ENCODE results near the gene PRAMEF11.
A peak's percentile ranks its signal among the peaks of the same experiment; 100 is the strongest.
"Not testable (repeated sequence)": the region's sequence is repeated elsewhere in the genome, so short reads cannot be mapped to it uniquely, and the experiment has no call there.

The PRAMEF11 gene

DNA sequence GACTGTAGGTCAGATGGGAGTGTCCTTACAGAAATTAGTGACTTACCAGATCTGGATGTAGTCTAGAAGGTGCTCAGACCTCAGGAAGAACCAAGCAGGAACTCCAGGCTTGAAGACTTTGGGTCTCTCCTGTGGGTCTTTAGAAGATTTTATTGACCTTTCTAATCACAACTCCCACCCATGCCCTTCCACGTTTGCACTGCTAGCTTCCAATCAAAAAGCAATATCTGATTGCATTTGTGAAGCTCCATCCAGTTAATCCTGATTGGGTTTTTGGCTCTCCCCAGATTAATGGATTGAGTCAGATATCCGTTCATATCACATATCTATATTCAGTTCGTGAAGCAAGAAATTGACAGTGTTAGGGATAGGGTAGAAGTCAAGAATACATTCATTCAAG, at the start of gene PRAMEF11:
TSS of gene PRAMEF11 (minus strand) at position 101 of the 400 bp plus-strand sequence. CDS start 2,621 bp downstream, outside the sequence.
- DNase-seq (ENCODE audit: low read depth in 2 of 2), result not testable (repeated sequence)

- DNase-seq (ENCODE audit: low read depth in 2 of 2), result not testable (repeated sequence)
Observed at GRCh38 chr1:12878453-12878852, 47.2 kb upstream of the PRAMEF11 start.

DNA sequence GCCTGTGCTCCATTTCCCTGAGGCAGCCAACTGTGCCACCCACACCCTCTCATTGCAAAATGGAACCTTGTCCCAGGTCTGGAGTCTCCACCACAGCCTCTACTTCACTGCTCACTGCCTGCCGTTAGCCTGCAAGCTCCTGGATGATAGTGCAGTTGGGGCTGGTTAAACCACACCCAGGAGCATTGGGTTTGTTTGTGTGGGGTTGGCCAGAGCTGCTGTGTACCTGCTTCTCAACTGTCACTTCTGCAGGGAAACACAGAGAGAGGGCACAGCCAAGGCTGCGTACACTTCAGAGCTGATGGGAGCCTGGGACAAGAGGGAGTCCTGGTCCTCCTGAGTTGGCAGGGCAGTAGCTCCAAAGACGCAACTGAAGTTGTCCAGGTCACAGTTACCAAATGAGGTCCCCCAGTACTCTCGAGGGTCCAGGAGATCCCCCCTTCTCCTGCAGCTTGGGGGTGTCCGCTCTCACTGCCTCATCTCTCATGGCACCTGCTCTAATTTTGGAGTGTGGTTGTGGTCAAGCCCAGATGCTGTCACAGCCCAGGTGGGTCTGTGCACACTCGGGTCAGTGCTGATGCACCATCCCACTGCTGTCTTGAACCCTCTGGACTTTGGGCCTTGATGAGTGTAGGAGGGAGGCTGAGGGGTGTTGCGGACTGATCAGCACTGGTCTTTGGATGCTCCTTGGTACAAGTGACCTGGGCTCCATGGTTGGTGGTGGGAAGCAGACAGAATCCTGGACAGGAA, 32.1 kb upstream of the PRAMEF11 start:
- DNase-seq (ENCODE audit: low read depth in 2 of 2), result not testable (repeated sequence)

GRCh38 chr1:12856786-12857185, 25.6 kb upstream of the PRAMEF11 start, which contains the start of gene PRAMEF2:
Gene PRAMEF2 (plus strand): TSS chr1:12857086. CDS start chr1:12859010, 1,924 bp downstream.
- DNase-seq (ENCODE audit: low read depth in 2 of 2), result not testable (repeated sequence)

DNA sequence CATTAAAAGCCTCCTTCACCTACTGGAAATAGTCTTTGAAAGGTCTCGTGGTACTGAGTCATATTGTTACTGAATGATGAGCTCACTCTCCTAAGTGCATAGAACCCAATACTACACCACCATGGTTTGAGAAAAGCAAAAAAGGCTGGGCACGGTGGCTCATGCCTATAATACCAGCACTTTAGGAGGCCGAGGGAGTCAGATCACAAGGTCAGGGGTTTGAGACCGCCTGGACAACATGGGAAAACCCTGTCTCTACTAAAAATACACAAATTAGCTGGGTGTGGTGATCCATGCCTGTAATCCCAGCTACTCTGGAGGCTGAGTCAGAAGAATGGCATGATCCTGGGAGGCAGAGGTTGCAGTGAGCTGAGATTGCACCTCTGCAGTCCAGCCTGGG, 20.6 kb upstream of the PRAMEF11 start:
- DNase-seq (ENCODE audit: low read depth in 2 of 2), result no peak

DNA sequence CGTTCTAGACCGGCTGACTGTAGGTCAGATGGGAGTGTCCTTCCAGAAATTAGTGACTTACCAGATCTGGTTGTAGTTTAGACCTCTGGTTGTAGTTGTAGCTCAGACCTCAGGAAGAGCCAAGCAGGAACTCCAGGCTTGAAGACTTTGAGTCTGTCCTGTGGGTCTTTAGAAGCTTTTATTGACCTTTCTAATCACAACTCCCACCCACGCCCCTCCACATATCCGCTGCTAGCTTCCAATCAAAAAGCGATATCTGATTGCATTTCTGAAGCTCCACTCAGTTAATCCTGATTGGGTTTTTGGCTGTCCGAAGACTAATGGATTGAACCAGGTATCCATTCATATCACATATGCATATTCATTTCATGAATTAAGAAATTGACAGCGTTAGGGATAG, 17.4 kb upstream of the PRAMEF11 start, which contains the start of gene HNRNPCL1:
TSS of gene HNRNPCL1 (minus strand) at position 101 of the 400 bp plus-strand sequence. CDS start 431 bp downstream, outside the sequence.
- not testable (repeated sequence) for DNase-seq (ENCODE audit: low read depth in 2 of 2)

GRCh38 chr1:12833251-12833650, 2.0 kb upstream of the PRAMEF11 start:
- DNase-seq (ENCODE audit: low read depth in 2 of 2), result not testable (repeated sequence)

DNA sequence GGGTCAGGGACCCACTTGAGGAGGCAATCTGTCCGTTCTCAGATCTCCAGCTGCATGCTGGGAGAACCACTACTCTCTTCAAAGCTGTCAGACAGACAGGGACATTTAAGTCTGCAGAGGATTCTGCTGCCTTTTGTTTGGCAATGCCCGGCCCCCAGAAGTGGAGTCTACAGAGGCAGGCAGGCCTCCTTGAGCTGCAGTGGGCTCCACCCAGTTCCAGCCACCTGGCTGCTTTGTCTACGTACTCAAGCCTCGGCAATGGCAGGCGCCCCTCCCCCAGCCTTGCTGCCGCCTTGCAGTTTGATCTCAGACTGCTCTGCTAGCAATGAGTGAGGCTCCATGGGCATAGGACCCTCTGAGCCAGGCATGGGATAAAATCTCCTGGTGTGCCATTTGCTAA, 12.1 kb downstream of the PRAMEF11 start:
- DNase-seq (ENCODE audit: low read depth in 2 of 2), result not testable (repeated sequence)

DNA sequence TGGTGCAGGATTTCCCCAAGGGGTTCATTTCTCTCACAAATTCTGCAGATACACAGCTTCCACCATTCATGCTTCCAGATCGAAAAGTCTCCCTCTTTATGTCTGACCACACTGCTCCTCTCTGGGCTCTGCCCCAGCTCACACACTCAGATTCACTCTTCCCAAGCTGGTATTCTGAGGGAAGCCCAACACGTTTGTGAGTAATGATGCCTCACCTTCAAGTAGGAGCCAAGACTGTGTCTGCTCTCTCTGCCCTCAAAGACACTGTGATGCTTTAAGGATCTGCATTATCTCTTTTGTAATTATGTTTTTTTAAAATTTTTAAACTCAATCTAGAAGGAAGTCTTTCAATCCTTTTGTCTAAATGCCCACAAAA, 19.8 kb downstream of the PRAMEF11 start:
- no peak for DNase-seq (ENCODE audit: low read depth in 2 of 2)

- DNase-seq (ENCODE audit: low read depth in 2 of 2), result no peak
Observed at GRCh38 chr1:12810691-12811408, 20.4 kb downstream of the PRAMEF11 start.

DNA sequence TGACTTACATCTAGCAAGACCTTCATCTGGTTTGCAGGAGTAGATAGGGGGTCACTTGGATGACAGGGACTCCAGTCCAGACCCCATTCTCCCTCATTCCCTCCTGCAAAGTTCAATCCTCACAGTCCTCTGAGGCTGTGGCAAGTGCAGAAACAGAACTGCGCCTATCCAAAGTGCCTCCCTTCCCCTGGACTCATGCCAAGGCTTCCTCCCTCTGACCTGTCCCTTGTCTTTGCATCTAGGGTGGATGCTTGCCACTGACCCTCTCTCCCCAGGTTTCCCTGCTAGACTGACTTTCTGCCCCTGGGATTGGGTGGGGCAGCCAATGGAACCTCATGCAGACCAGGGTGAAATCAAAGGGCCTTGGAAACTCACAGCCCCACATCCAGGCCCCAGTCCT, 21.3 kb downstream of the PRAMEF11 start:
- DNase-seq (ENCODE audit: low read depth in 2 of 2), result no peak

- DNase-seq (ENCODE audit: low read depth in 2 of 2), result no peak
Observed at GRCh38 chr1:12799730-12800129, 31.5 kb downstream of the PRAMEF11 start.

GRCh38 chr1:12798911-12799310, 32.3 kb downstream of the PRAMEF11 start:
- DNase-seq (ENCODE audit: low read depth in 2 of 2), result no peak

DNA sequence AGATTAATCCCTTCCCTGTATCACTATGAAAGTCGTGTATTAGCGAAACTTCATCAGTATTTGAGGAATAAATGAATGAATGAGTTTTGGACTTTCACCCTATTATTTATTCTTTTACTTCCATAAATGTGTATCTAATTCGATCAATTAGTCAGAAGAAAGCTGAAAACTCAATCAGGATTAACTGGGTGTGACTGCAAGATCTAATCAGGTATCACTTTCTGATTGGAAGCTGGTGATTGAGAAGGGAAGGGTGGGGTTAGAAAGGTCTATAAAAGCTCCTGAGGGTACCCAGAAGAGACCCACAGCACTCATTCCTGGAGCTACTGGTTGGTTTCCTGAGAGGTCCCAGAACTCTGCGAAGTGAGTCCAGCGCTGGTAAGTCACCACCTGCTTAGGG, 40.1 kb downstream of the PRAMEF11 start, which contains the start of gene PRAMEF1:
TSS of gene PRAMEF1 (plus strand) at position 301 of the 400 bp plus-strand sequence. CDS start 1,831 bp downstream, outside the sequence.
- not testable (repeated sequence) for DNase-seq (ENCODE audit: low read depth in 2 of 2)

GRCh38 chr1:12784729-12785128, 46.5 kb downstream of the PRAMEF11 start:
- not testable (repeated sequence) for DNase-seq (ENCODE audit: low read depth in 2 of 2)

DNA sequence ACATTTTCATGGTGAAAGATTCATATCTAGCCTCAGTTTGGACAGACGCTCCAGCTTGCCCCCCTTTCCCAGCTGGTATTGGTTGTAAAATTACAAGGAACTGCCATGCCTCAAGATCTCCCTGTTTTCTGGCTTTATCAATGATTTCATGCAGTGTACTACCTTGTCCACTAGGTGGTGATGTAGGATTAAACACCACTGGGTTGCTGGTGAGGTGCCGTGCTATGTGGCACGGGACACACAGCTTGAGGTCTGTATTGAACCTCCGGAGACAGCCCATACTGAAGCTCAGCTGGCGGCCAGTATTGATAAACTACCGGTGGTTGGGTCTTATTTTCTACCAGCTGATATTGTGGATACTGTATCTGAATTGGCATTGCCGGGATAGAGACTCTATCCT, 47.4 kb downstream of the PRAMEF11 start:
- peak in 1 of 2 donors; percentile 0 for DNase-seq (ENCODE audit: low read depth in 2 of 2)

DNA sequence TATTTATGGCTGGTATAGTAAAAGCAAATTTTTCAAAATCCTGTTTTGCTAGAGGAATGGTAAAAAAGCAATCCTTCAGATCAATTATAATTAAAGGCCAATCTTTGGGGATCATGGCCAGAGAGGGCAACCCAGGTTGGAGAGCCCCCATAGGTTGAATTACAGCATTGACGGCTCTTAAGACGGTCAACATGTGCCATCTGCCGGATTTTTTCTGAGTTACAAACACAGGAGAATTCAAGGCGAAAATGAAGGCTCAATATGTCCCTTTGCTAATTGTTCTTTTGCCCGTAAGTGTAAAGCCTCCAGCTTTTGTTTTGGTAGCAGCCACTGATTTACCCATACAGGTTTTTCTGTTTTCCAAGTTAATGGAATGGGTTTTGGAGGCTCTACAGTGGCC, 49.7 kb downstream of the PRAMEF11 start:
- not testable (repeated sequence) for DNase-seq (ENCODE audit: low read depth in 2 of 2)

- DNase-seq (ENCODE audit: low read depth in 2 of 2), result no peak
Observed at GRCh38 chr1:12778907-12779306, 52.3 kb downstream of the PRAMEF11 start.

DNA sequence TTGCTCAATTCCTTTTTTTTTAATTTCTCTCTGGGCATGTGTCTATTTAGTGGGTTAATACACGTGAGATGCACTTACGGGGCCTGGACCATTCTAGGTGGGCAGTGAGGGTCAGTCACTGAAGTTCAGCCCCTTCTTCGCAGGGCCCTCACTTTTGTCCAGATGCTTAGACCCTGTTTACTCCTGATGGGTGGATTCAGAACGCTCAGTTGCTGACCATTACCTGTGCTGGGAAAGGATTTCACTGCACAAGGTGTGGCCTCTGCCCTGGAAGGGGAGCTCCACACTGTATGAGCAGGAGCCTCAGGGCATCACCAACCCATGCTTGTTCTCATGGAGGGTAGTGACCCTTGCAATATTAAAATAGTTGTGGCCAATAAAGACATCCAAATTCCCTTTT, 53.1 kb downstream of the PRAMEF11 start:
- DNase-seq (ENCODE audit: low read depth in 2 of 2), result no peak

DNA sequence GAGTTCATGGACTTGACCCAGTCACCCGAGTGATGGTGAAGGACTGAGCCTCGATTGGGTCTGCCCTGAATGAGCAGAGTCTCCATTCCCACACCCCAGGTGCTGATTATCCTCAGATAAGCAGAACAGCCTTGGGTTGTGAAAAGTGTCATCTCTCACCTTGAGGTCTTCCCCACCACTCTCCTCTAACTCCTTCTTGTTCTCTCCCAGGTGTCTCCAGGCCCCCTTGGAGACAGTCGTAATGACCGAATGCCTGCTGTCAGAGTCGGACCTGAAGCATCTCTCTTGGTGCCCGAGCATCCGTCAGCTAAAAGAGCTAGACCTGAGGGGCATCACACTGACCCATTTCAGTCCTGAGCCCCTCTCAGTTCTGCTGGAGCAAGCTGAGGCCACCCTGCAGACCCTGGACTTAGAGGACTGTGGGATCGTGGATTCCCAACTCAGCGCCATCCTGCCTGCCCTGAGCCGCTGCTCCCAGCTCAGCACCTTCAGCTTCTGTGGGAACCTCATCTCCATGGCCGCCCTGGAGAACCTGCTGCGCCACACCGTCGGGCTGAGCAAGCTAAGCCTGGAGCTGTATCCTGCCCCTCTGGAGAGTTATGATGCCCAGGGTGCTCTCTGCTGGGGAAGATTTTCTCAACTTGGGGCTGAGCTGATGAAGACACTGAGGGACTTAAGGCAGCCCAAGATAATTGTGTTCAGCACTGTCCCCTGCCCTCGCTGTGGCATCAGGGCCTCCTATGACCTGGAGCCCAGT, 54.2 kb downstream of the PRAMEF11 start:
- DNase-seq (ENCODE audit: low read depth in 2 of 2), result no peak

- DNase-seq (ENCODE audit: low read depth in 2 of 2), result no peak
Observed at GRCh38 chr1:12775443-12775842, 55.8 kb downstream of the PRAMEF11 start.

- no peak for DNase-seq (ENCODE audit: low read depth in 2 of 2)
Observed at GRCh38 chr1:12774801-12775345, 56.3 kb downstream of the PRAMEF11 start.

Data from stimulated activated CD4-positive, alpha-beta T cell treated with anti-CD3 and anti-CD28 coated beads, Interleukin-15, amount 100 ng/mL, for 48 hours (primary cell).